ENCODE measurements around the gene CABLES2. TPM values are rescaled to one million over a fixed set of nuclear protein-coding genes. Genes with fewer than 3 reads are reported as not detected.

The CABLES2 gene
- total and polyA plus RNA-seq, 5 donors from 2014 or later = 0.49 to 7.0 (median 1.2) TPM

DNA sequence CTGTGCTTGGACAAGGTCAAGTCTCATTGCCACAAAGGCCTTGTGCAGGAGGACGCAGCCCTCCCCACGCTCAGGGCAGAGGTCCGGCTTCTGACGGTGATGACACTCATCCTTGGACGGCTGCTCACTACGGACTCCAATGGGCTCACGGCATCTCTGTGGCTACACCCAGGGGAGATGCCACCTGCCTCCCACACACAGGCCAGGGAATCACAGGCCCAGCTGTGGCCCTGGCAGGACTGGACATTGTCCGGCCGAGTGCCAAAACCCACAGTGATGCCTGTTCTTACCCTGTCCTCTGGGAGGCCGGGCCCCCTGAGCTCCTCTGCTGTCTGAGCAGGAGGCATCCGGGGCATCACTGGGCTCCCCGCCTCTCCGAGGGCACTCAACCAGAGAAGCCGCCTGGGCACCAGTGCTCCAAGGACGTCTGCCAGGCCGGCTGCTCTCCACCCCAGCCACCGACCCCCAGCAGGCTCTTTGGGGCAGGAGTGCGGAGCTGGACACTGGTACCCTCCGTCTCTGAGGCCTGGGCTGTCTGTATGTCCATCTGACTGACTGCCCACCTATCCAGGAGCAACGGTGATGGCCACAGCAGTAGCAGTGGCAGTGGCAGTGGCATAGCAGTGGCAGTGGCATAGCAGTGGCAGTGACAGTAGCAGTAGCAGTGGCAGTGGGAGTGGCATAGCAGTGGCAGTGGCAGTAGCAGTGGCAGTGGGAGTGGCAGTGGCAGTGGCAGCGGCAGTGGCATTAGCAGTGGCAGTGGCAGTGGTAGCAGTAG is 18.4 kb upstream of the CABLES2 start:
- no peaks in the 10 kb centered on the region for H3K36me3 ChIP-seq (ENCODE audit: control insufficient read depth, insufficient read depth, low read length)
- Mint-ChIP-seq H3K4me1 (no peaks in the 10 kb centered on the region), H3K36me3 (no peaks in the 10 kb centered on the region), H3K9me3 (no peaks in the 10 kb centered on the region), H3K27ac (no peak overlapping the region), H3K4me3 (no peak overlapping the region), H3K27me3 (no peaks in the 10 kb centered on the region)
- H3K4me1 ChIP-seq (ENCODE audit: control insufficient read depth, insufficient read depth, low read length, poor library complexity, severe bottlenecking) = no peaks in the 10 kb centered on the region
- no peak overlapping the region for H3K27ac ChIP-seq (ENCODE audit: insufficient read depth, low read length, poor library complexity, severe bottlenecking)
- DNase-seq = no peak
- no peaks in the 10 kb centered on the region for H3K27me3 ChIP-seq (ENCODE audit: control insufficient read depth, insufficient read depth, low read length)
- no peaks in the 10 kb centered on the region for H3K9me3 ChIP-seq (ENCODE audit: control insufficient read depth in 2 of 2, low read length in 2 of 2)
- no peak for ATAC-seq (ENCODE audit: low read depth in 2 of 2)
- H3K4me3 ChIP-seq (ENCODE audit: low read depth, low read length) = no peak overlapping the region

DNA sequence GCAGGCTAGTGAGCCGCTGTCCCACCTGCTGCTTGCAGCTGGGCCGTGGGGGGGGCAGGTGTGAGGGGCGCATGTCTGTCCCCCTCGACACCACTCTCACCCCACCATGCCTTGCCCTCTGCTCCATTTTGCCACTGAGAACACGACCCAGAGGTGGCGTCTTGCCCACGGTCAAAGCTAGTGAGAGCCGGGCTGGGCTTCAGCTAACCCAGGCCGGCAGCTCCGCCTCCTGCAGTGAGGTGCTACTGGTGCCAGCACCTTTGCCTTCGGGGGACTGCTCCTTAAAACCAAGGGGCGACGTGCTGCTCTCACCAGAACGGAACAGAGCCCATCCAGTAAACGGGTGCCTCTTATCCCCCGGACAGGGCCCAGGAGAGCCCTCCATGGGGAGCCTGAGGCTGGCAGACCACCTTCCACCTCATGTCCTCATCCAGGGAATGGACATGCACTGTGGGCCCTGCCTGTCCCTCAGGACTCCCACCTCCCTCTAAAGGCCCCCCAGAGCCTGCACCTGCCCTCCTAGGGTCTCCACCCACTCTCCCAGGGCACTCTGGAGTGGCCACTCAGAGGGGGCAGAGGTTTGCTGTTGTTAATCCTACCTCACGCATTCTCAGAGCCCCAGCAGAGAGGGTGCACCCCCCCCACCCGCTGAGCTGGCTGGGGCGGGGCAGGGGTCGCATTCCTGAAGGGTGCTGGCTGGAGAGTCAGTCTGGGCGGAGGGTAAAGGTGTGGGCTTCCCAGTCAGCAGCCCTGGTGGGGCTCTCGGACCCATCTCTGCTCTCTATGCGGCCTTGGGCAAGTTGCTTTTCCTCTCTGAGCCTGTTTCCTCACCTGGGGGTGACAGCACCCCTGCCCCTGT is 17.4 kb upstream of the CABLES2 start:
- ATAC-seq (ENCODE audit: low read depth in 2 of 2) = no peak
- Histone ChIP-seq H3K27ac (ENCODE audit: insufficient read depth, low read length, poor library complexity, severe bottlenecking) (no peak overlapping the region), H3K27me3 (ENCODE audit: control insufficient read depth, insufficient read depth, low read length) (no peaks in the 10 kb centered on the region), H3K36me3 (ENCODE audit: control insufficient read depth, insufficient read depth, low read length) (no peaks in the 10 kb centered on the region), H3K9me3 (ENCODE audit: control insufficient read depth in 2 of 2, low read length in 2 of 2) (no peaks in the 10 kb centered on the region), H3K4me1 (ENCODE audit: control insufficient read depth, insufficient read depth, low read length, poor library complexity, severe bottlenecking) (no peaks in the 10 kb centered on the region), H3K4me3 (ENCODE audit: low read depth, low read length) (no peak overlapping the region)
- no peaks in the 10 kb centered on the region for H3K27me3 Mint-ChIP-seq
- no peak for DNase-seq
- H3K4me3 Mint-ChIP-seq = no peak overlapping the region
- no peaks in the 10 kb centered on the region for H3K36me3 Mint-ChIP-seq
- no peaks in the 10 kb centered on the region for H3K4me1 Mint-ChIP-seq
- H3K27ac Mint-ChIP-seq = no peak overlapping the region
- no peaks in the 10 kb centered on the region for H3K9me3 Mint-ChIP-seq

DNA sequence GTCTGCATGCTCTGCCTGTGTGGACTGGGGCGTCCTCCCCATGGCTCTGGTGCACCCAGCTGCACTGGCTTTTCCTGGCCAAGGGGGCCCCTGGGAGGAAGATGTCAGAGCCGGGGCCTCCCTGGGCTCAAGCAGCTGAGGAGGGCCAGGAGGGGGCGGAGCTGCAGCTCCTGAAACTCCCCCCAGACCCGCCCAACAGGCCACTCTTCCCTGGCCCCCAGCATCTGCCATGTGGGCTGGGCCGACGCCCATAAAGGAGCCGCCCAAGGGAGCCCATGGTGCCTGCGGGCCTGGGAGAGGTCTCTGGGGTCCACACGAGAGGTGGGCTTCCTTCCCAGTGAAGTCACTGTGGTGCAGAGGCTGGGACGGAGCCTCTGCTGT is 16.2 kb upstream of the CABLES2 start:
- H3K27ac ChIP-seq (ENCODE audit: insufficient read depth, low read length, poor library complexity, severe bottlenecking) = no peak overlapping the region
- Mint-ChIP-seq H3K36me3 (no peaks in the 10 kb centered on the region), H3K4me1 (no peaks in the 10 kb centered on the region), H3K9me3 (no peaks in the 10 kb centered on the region), H3K4me3 (no peak overlapping the region), H3K27me3 (no peaks in the 10 kb centered on the region), H3K27ac (no peak overlapping the region)
- no peaks in the 10 kb centered on the region for H3K27me3 ChIP-seq (ENCODE audit: control insufficient read depth, insufficient read depth, low read length)
- no peaks in the 10 kb centered on the region for H3K9me3 ChIP-seq (ENCODE audit: control insufficient read depth in 2 of 2, low read length in 2 of 2)
- no peak overlapping the region for H3K4me3 ChIP-seq (ENCODE audit: low read depth, low read length)
- DNase-seq (no peak), ATAC-seq (ENCODE audit: low read depth in 2 of 2) (no peak)
- no peaks in the 10 kb centered on the region for H3K36me3 ChIP-seq (ENCODE audit: control insufficient read depth, insufficient read depth, low read length)
- no peaks in the 10 kb centered on the region for H3K4me1 ChIP-seq (ENCODE audit: control insufficient read depth, insufficient read depth, low read length, poor library complexity, severe bottlenecking)

DNA sequence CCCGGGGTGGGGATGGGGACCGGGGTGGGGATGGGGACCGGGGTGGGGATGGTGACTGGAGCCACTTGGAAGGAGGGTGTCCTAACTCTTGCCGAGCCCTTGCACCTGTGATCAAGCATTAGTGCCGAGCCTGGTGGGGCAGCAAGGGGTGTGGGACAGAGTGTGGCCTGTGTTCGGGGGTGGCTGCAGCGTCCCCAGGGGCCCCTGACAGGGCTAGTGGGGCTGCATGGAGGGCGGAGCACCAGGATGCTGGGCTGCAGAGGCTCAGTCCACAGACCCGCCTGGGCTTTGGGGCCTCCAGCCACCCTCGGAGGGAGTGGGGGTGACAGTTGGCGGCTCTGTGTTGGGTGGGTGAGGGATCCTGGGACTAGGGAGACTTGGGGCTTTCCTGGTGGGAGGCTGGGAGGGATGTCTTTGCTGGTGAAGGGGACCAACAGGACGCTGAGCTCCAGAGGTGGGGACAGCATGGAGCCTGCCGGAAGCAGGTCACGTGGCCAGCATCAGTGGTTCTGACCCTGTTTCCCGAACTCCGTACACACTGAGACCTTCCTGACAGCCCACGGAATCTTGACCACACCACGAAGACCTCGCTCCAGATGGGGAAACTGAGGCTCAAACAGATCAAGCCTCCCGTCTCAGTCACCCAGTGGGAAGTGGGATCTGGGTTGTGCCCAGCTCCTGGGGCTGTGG is 15.7 kb upstream of the CABLES2 start:
- no peak overlapping the region for H3K27ac Mint-ChIP-seq
- no peak overlapping the region for H3K4me3 Mint-ChIP-seq
- no peaks in the 10 kb centered on the region for H3K4me1 Mint-ChIP-seq
- Histone ChIP-seq H3K27ac (ENCODE audit: insufficient read depth, low read length, poor library complexity, severe bottlenecking) (no peak overlapping the region), H3K4me1 (ENCODE audit: control insufficient read depth, insufficient read depth, low read length, poor library complexity, severe bottlenecking) (no peaks in the 10 kb centered on the region), H3K36me3 (ENCODE audit: control insufficient read depth, insufficient read depth, low read length) (no peaks in the 10 kb centered on the region), H3K27me3 (ENCODE audit: control insufficient read depth, insufficient read depth, low read length) (no peaks in the 10 kb centered on the region), H3K9me3 (ENCODE audit: control insufficient read depth in 2 of 2, low read length in 2 of 2) (no peaks in the 10 kb centered on the region), H3K4me3 (ENCODE audit: low read depth, low read length) (no peak overlapping the region)
- ATAC-seq (ENCODE audit: low read depth in 2 of 2) = no peak
- H3K36me3 Mint-ChIP-seq = no peaks in the 10 kb centered on the region
- H3K9me3 Mint-ChIP-seq = no peaks in the 10 kb centered on the region
- no peak for DNase-seq
- H3K27me3 Mint-ChIP-seq = no peaks in the 10 kb centered on the region

DNA sequence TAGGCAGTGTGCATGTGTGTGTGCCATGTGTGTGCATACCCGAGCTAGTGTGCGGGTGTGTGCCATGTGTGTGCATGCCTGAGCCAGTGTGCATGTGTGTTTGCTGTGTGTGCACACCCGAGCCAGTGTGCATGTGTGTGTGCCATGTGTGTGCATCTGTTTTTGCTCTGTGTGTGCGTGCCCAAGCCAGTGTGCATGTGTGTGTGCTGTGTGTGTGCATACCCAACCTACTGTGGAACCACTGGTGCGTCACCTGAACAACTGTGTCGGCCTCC is 14.6 kb upstream of the CABLES2 start:
- Histone ChIP-seq H3K27me3 (ENCODE audit: control insufficient read depth, insufficient read depth, low read length) (no peaks in the 10 kb centered on the region), H3K27ac (ENCODE audit: insufficient read depth, low read length, poor library complexity, severe bottlenecking) (no peak overlapping the region), H3K4me1 (ENCODE audit: control insufficient read depth, insufficient read depth, low read length, poor library complexity, severe bottlenecking) (no peaks in the 10 kb centered on the region), H3K4me3 (ENCODE audit: low read depth, low read length) (no peak overlapping the region), H3K9me3 (ENCODE audit: control insufficient read depth in 2 of 2, low read length in 2 of 2) (no peaks in the 10 kb centered on the region), H3K36me3 (ENCODE audit: control insufficient read depth, insufficient read depth, low read length) (no peaks in the 10 kb centered on the region)
- H3K36me3 Mint-ChIP-seq = no peaks in the 10 kb centered on the region
- H3K4me1 Mint-ChIP-seq = no peaks in the 10 kb centered on the region
- no peaks in the 10 kb centered on the region for H3K27me3 Mint-ChIP-seq
- no peaks in the 10 kb centered on the region for H3K9me3 Mint-ChIP-seq
- no peak for ATAC-seq (ENCODE audit: low read depth in 2 of 2)
- DNase-seq = no peak
- no peak overlapping the region for H3K4me3 Mint-ChIP-seq
- no peak overlapping the region for H3K27ac Mint-ChIP-seq

DNA sequence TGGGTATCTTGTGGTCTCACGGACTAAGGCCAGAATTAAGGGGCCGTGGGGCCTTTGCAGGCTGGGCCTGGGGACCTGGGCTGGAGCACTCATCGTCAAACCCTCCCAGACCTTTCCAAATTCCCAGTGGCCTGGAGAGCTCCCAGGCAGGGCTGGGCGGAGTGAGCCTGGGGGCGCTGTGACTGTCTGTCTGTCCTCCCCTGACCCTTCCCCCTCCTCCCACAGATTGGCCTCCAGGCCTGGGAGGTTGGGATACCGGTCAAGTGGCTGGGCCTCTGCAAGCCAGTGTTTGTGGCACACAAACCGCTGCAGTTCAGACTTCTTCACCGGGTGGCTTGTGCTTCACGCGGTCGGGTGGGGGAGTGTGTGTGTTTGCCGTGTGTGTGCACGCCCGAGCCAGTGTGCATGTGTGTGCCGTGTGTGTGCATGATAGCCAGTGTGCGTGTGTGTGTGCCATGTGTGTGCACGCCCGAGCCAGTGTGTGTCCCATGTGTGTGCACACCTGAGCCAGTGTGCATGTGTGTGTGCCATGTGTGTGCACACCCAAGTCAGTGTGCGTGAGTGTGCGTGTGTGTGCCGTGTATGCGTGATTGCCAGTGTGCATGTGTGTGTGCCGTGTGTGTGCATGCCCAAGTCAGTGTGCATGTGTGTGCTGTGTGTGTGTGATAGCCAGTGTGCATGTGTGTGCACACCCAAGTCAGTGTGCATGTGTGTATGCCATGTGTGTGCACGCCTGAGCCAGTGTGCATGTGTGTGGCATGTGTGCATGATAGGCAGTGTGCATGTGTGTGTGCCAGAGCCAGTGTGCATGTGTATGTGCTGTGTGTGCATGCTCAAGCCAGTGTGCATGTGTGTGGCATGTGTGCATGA is 14.0 kb upstream of the CABLES2 start:
- Mint-ChIP-seq H3K4me1 (no peaks in the 10 kb centered on the region), H3K36me3 (no peaks in the 10 kb centered on the region), H3K4me3 (no peak overlapping the region), H3K27me3 (no peaks in the 10 kb centered on the region), H3K9me3 (no peaks in the 10 kb centered on the region), H3K27ac (no peak overlapping the region)
- DNase-seq (no peak), ATAC-seq (ENCODE audit: low read depth in 2 of 2) (no peak)
- Histone ChIP-seq H3K4me3 (ENCODE audit: low read depth, low read length) (no peak overlapping the region), H3K4me1 (ENCODE audit: control insufficient read depth, insufficient read depth, low read length, poor library complexity, severe bottlenecking) (no peaks in the 10 kb centered on the region), H3K36me3 (ENCODE audit: control insufficient read depth, insufficient read depth, low read length) (no peaks in the 10 kb centered on the region), H3K27ac (ENCODE audit: insufficient read depth, low read length, poor library complexity, severe bottlenecking) (no peak overlapping the region), H3K9me3 (ENCODE audit: control insufficient read depth in 2 of 2, low read length in 2 of 2) (no peaks in the 10 kb centered on the region), H3K27me3 (ENCODE audit: control insufficient read depth, insufficient read depth, low read length) (no peaks in the 10 kb centered on the region)

DNA sequence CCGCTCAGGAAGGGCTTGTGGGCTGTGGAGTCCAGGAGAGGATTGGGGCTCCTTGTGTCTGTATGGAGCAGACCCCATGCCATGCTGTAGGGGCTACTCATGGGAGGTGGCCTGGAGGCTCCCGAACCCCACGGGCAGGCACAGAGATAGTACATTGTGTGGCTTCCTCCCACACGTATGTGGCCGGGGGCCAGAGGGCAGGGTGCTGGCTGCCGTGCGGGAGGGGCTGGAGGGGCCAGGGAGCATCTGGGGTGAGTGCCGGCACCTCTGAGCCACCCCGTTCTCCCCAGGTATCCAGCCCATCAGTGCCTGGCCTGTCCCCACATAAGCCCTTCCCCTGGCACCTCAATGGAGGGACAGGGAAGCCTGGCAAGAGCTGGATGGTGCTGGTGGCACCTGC is 12.7 kb upstream of the CABLES2 start:
- Histone ChIP-seq H3K9me3 (ENCODE audit: control insufficient read depth in 2 of 2, low read length in 2 of 2) (no peaks in the 10 kb centered on the region), H3K36me3 (ENCODE audit: control insufficient read depth, insufficient read depth, low read length) (no peaks in the 10 kb centered on the region), H3K27ac (ENCODE audit: insufficient read depth, low read length, poor library complexity, severe bottlenecking) (no peak overlapping the region), H3K4me3 (ENCODE audit: low read depth, low read length) (no peak overlapping the region), H3K4me1 (ENCODE audit: control insufficient read depth, insufficient read depth, low read length, poor library complexity, severe bottlenecking) (no peaks in the 10 kb centered on the region), H3K27me3 (ENCODE audit: control insufficient read depth, insufficient read depth, low read length) (no peaks in the 10 kb centered on the region)
- Mint-ChIP-seq H3K4me3 (no peak overlapping the region), H3K27me3 (no peaks in the 10 kb centered on the region), H3K9me3 (no peaks in the 10 kb centered on the region), H3K36me3 (no peaks in the 10 kb centered on the region), H3K4me1 (no peaks in the 10 kb centered on the region), H3K27ac (no peak overlapping the region)
- no peak for DNase-seq
- ATAC-seq (ENCODE audit: low read depth in 2 of 2) = no peak

Data from CD4-positive, CD25-positive, alpha-beta regulatory T cell (primary cell).